SK-N-DZ (cell line): Measurements from ENCODE around the gene UBE2F. TPM values are rescaled to one million over a fixed set of nuclear protein-coding genes. Genes with fewer than 3 reads are reported as not detected.

Experiments used
- DNase-seq: peaks from one replicate; pipeline ENCODE4 v3.0.0-alpha.2; 2015; ENCODE audit warnings: low spot score
- polyA plus RNA-seq, 2 experiments: library from polyadenylated mRNA; depleted of rRNA; stranded (reverse); fragments of >200 nt; gene quantifications; 2 replicates each; pipeline ENCODE4 v1.2.3, GENCODE V29; 2014

Gene UBE2F, protein sequence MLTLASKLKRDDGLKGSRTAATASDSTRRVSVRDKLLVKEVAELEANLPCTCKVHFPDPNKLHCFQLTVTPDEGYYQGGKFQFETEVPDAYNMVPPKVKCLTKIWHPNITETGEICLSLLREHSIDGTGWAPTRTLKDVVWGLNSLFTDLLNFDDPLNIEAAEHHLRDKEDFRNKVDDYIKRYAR
- polyA plus RNA-seq (2014; cell fraction: cytosol; rRNA removed), result 86.8 and 105 TPM in 2 replicates
- polyA plus RNA-seq (2014; cell fraction: nucleus; rRNA removed), result 52.7 and 56.0 TPM in 2 replicates

DNA sequence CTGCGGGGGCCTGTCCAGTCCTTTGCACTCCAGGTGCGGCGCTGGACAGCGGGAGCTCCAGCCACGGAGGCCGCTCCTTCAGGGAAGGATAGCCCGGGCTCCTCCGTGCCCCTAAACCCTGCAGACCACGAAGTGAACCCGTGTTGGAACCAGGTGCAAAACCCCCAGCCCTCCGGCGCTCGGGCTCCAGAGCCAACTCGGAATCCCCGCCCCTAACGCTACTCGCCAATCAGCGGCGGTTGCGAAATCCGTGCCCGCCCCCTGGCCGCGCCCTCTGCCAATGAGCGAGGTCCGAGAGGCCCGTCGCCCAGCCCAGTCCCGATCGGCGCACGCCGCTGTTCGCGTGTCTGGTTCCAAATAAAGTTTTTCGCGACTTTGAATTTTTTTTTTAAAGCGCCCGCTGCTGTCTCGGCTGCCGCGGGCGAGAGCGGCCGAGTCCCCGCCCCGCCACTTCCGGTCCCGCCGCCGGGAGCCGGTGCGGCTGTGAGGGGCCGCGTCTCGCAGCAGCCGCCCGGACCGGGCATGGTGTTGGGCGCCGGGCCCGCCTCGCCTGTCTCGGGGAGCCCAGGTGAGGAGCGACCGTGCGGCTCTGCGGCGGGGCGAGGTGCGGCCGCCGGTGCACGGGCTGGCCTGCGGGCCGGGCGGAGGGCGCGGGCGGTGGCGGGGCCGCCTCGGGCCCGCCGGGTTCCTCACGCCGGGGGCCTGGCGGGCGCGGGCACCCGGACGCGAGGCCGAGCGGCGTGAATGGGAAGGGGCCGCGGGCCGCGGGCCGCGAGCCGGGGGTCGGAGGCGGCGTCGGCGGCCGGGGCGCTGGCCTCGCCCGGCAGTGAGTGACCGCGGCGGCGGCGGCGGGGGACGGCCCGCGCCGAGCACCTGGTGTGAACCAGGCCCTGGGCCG, at the start of gene UBE2F:
Gene UBE2F, plus strand, starts transcription at position 450 of the 898 bp plus-strand sequence. CDS start 6,094 bp downstream, outside the sequence.
- peak; percentile 95 for DNase-seq

DNA sequence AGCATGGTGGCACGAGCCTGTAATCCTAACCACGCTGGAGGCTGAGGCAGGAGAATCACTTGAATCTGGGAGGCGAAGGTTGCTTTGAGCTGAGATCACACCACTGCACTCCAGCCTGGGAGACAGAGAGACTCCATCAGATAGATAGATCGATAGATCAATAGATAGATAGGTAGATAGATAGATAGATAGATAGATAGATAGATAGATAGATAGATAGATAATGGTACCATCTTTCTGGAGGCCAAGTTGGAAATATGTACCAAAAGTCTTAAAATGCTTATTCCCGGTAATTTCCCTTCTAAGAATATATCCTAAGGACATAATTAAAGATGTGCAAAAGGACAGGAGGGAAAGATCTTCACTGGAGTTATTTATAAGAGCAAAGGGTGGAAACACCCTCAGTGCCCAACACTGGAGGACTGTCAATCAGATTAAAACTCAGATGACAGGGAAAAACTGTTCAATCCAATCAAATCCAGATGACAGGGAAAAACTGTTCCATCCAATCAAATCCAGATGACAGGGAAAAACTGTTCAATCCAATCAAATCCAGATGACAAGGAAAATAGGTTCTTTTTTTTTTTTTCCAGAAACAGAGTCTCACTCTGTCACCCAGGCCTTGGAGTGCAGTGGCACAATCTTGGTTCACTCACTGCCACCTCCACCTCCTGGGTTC, 49.0 kb upstream of the UBE2F start:
- DNase-seq, result no peak

DNA sequence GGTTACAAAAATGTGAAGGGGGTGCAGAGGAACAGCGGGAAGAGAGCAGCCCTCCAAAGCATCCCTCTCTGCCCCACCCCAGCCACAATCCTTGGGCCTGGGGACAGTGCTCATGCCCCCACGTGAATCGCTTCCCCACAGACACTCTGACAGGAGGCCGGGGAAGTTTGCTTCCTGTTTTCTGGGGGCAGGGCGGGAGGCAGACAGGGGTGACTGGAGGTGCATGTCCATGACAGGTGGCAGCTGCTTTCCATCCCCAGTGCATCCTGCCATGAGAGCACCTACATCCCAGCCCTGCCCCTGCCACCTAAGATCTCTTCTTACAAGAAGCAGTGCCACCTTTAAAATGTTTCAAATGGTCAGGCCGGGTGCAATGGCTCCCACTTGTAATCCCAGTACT, 47.2 kb upstream of the UBE2F start:
- DNase-seq, result no peak

DNA sequence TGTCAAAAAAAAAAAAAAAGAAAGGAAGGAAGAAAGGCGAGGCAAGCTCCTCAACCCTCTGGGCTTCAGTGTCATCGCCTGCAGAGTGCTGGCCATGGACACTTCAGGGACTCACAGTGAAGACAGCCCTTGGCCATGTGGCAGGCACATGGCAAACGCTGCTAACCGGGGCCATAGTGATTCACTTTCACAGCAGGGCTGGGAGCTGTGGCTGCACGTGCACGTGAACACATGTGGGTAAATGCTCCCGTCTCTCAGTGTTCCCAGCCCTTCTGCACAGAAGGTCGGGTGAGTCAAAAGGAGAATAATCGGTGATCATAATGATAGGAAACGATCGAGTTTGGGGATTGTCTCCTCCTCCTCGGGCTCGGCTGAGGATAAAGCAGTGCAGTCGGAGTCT, 46.1 kb upstream of the UBE2F start:
- DNase-seq, result no peak

- DNase-seq, result no peak
Observed at GRCh38 chr2:237921967-237922492, 44.8 kb upstream of the UBE2F start.

DNA sequence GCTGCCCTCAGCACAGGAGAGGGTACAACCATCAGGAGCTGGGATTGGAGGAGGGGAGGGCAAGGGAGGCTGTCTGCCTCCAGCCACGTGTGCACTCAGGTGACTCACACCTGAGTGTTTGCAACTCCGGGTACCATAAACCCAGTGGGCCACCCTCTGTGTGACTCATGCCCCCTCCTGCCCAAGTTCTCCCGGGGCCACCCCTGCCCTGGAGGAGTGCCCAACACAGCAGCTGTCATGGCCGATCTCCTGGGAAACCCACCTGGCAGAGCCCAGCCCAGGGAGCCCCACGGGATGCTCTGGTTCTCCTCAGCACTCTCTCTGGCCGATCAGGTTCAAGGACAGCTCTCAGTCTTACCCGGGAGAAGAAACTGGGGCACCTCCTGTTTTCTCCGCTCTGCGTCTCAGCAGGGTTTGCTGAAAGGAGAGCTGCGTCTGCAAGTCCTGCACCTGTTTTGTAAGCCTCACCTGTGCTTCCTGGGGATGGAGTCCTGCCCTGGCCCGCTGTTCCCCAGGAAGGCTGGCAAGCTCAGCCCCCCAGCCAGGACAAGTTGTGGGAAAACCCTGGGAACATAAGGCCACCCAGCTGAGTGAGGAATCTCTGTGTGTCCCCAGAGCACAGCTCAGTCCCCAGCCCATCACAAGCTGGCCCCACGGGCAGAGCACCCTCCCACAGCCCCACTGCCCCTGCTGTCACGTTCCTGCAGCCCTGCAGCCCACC, 44.0 kb upstream of the UBE2F start:
- no peak for DNase-seq

DNA sequence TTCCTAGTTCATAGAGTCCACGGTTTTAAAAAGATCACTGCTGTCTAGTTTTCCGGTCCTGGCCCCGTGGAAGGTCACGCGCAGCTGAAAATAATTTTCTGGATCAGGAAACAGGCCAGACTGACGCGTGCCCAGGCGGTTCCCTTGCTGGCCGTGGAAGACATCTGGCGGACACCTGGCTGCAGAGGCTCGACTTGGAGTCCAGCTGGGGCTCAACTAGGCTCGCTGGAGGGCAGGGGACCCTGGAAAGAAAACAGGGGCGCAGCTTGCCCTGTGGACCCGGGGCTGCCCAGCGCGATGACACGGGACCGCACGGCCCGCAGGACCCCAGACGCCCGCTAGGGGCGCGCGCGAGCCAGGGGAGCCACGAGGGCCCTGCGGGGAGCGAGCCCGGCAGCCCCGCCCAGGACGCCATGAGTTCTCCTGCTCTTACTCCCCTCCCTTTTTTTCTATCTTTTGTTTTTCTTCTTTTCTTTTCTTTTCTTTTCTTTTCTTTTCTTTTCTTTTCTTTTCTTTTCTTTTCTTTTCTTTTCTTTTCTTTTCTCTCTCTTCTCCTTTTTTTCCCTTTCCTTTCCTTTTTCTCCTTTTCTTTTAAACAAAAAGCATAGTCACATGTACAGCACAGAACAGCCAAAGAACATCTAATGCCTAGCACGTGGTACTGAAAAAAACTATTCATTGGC, 43.2 kb upstream of the UBE2F start:
- DNase-seq, result peak; percentile 61

DNA sequence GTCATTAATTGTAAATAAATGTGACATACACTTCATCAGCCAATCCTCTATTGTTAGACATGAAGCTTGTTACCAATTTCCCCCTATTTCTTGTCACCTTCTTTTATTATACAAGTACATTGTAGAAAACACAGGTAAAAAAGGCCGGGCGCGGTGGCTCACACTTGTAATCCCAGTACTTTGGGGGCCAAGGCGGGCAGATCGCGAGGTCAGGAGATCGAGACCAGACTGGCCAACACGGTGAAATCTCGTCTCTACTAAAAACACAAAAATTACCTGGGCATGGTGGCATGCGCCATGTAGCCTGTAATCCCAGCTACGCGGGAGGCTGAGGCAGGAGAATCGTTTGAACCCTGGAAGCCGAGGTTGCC, 42.7 kb upstream of the UBE2F start:
- no peak for DNase-seq

DNA sequence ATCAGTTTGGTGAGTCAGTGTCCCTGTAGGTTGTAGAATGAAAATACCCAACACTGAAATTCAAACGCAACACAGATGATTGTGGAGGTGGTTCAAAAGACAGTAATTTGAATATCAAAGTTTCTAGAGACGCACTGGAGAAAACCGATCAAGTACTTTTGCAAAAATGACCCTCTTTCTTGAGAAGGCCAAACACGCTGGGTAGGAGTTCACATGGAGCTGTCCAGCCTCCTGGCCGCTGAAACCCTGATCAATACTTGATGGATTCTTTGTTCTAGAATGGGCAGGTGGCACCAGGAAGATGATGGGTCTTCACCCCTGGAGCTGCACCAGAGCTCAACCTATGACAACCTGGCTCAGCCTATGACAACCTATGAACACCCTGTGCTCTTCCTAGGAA, 39.7 kb upstream of the UBE2F start:
- DNase-seq, result no peak

GRCh38 chr2:237927986-237928385, 38.8 kb upstream of the UBE2F start:
- no peak for DNase-seq

DNA sequence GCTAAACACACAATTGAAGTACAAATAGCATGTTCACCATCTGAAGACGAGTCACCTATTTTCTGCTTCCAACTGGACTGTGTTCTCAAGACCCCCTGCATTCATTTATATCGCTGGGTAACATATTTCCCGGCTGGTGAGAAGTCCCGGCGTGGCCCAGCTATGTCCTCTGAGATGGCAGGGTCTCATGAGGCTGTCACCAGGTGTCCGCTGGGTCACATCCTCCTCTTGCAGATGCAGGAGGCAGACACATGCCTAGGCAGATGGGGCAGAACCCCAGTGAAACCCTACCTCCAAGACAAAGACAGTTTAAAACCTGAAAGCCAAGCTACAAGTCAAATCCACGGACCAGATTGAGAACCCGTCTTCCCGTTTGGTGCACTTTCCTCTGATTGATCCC, 36.8 kb upstream of the UBE2F start:
- no peak for DNase-seq

GRCh38 chr2:237931205-237931721, 35.6 kb upstream of the UBE2F start:
- no peak for DNase-seq

DNA sequence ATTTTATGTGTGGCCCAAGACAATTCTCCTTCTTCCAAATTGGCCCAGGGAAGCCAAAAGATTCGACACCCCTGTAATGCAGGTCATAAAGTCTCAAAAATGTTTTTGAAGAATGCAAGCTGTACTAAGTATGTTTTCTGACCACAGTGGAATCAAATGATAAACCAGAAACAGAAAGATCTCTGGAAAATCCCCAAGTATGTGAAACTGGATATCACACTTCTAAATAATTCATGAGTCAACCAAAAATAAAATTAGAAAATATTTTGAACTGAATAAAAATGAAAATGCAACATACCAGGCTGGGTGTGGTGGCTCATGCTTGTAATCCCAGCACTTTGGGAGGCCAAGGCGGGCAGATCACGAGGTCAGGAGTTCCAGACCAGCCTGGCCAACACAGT, 34.1 kb upstream of the UBE2F start:
- no peak for DNase-seq

- DNase-seq, result no peak
Observed at GRCh38 chr2:237934186-237934585, 32.6 kb upstream of the UBE2F start.

DNA sequence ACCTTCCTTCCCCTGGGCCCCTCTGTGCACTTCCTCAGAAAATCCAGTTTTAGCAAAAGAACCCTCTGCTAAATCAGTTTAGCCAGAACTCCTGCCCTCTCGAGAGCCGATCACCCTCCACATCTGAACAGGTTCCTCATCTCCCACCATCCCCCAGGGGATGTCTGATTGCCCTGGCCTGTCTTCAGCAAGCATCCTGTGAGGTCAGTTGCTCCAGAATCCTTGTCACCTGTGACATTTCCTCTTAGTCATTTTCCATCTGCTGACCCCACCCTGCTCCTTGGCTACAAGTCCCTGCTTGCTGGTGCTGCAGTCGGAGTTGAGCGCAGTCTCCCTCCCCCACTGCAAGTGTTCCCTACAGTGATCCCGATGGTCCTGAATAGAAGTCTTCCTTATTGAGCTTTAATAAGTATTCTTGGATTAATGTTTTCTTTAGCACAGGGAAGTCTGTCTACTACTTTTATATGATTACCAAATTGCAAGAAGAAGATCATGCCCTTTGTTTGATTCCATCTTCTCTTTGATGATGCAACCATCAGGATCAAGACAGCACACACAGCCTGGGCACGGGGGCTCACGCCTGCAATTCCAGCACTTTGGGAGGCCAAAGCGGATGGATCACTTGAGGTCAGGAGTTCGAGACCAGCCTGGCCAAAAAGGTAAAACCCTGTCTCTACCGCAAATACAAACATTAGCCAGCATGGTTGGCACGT, 30.9 kb upstream of the UBE2F start:
- DNase-seq, result no peak

DNA sequence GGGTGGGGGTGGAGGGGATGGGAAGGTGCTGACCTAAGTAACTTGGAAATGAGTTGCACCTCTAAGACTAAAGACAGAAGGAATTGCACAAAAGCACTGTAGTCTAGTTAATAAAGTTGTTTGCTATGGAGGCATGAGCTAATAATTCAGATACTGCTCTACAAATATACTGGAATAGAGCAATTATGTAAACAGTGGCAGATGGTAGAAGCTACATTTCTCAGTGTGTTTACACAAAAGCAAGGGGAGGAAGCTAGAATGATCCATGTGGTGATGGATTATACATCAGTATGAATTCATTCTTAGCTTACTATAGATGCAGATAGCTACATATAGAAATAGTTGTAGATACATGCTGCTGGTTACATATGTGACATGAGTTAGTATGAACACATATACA, 27.6 kb upstream of the UBE2F start:
- no peak for DNase-seq

DNA sequence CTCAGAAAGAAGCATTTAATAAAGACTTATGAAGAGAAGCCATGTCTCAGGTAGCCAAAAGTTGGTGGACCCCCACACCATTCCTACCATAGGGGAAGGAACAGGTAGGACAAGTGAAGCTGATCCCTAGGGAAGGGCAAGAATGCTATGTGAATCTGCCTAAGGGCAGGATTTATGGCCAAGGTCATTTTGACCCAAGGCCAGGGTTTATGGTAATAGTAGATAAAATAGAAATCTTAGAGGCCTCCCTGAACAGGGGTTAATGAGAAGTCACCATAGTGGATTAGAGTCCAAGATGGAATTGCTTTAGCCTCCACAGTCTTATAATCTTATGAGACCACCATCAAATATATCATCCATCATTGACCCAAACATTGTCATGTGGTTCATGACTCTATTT, 26.0 kb upstream of the UBE2F start:
- DNase-seq, result no peak

DNA sequence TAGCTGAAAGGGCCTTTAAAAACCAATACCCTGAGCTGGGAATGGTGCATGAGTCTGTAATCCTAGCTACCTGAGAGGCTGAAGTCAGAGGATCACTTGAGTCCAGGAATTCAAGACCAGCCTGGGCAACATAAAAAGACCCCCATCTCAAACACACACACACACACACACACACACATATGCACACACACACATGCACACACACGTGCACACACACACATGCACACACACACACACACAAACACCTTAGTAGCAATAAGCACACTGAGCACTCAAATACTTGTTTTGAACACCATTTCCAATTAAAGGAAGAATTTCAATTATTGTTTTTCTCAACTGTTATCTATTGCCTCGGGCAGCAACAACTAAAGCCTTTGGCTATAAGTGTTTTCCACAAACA, 25.6 kb upstream of the UBE2F start:
- DNase-seq, result no peak

GRCh38 chr2:237942513-237942899, 24.3 kb upstream of the UBE2F start:
- DNase-seq, result no peak
